GM12878 (cell line): ENCODE data around the gene SNRPD2. TPM values are rescaled to one million over a fixed set of nuclear protein-coding genes. Genes with fewer than 3 reads are reported as not detected.

Experiments used
- EED ChIP-seq: sonication (generic); IDR thresholded peaks from 2 replicates; pipeline ENCODE4 v1.6.1; 2016; ENCODE audit warnings: antibody characterized with exemption, low read depth
- ESRRA ChIP-seq: IDR thresholded peaks from 2 replicates; pipeline ENCODE4 v1.6.1; 2012; ENCODE audit warnings: mild to moderate bottlenecking, low read length, improper control_type of control experiment
- FOXK2 ChIP-seq: fragments of 450-650 bp; IDR thresholded peaks from 2 replicates; pipeline ENCODE4 v1.6.1; 2017; ENCODE audit warnings: mild to moderate bottlenecking, moderate library complexity
- HDGF ChIP-seq: fragments of 450-650 bp; IDR thresholded peaks from 2 replicates; pipeline ENCODE4 v1.6.1; 2016; ENCODE audit warnings: antibody characterized with exemption
- HSF1 ChIP-seq: fragments of 150-350 bp; IDR thresholded peaks from 2 replicates; pipeline ENCODE4 v1.6.1; 2014; ENCODE audit warnings: mild to moderate bottlenecking, low read depth, low read length
- IKZF2 ChIP-seq, 2 experiments: fragments of 450-650 bp; IDR thresholded peaks; 2 replicates each; pipeline ENCODE4 v1.6.1; 2017; ENCODE audit warnings: mild to moderate bottlenecking in 2 of 2, moderate library complexity in 2 of 2
- MTA3 ChIP-seq: IDR thresholded peaks from 2 replicates; pipeline ENCODE4 v1.6.1; 2012; ENCODE audit warnings: low read length, inconsistent platforms, borderline replicate concordance
- NFXL1 ChIP-seq: fragments of 450-650 bp; IDR thresholded peaks from 2 replicates; pipeline ENCODE4 v1.6.1; 2017; ENCODE audit warnings: antibody characterized with exemption, mild to moderate bottlenecking, borderline replicate concordance
- NFYA ChIP-seq: IDR thresholded peaks from 2 replicates; pipeline ENCODE4 v1.6.1; 2011; ENCODE audit warnings: low read depth, mild to moderate bottlenecking, low read length, improper control_type of control experiment, borderline replicate concordance
- POLR2A ChIP-seq: IDR thresholded peaks from 2 replicates; pipeline ENCODE4 v1.6.1; 2011; ENCODE audit warnings: low read depth, mild to moderate bottlenecking, low read length
- SPI1 ChIP-seq: IDR thresholded peaks from 2 replicates; pipeline ENCODE4 v1.6.1; 2011; ENCODE audit warnings: low read depth, mild to moderate bottlenecking, low read length, moderate library complexity, borderline replicate concordance; ENCODE audit not compliant: insufficient read depth
- polyA plus RNA-seq, 11 experiments: library from polyadenylated mRNA; depleted of rRNA in 4 of 11; unstranded in 6 of 11; stranded (reverse) in 5 of 11; fragments of >200 nt; fragmentation: Nextera tagmentation in 4 of 11; fragmentation: Illumina TruSeq in 1 of 11; extraction: Ambion mirVana in 4 of 11; extraction: Trizol in 1 of 11; gene quantifications; 1 replicate in 1 of 11; 2 replicates in 10 of 11; pipeline versions ENCODE4 v1.2.1 to v1.2.3, GENCODE V29; 2011 to 2016; ENCODE audit warnings: inconsistent platforms in 2 of 11, missing spikeins in 2 of 11, low read depth in 1 of 11
- total RNA-seq, 4 experiments: library from RNA; depleted of rRNA in 3 of 4; stranded (reverse); fragments of >200 nt in 3 of 4; fragmentation: Illumina TruSeq in 1 of 4; extraction: Trizol in 1 of 4; gene quantifications; 2 replicates each; pipeline versions ENCODE4 v1.2.1 to v1.2.3, GENCODE V29; 2013 to 2021

SNRPD2 gene
- total and polyA plus RNA-seq, 10 of the 15 experiments (the other 5 are each of a cell fraction or from before 2014, with no cell fraction given) = 526 to 3,621 (median 951) TPM

- 0 out of 2 replicates have a peak, but pooled peaks have one; percentile 30 for TF ChIP-seq HSF1
- no peak for TF ChIP-seq ESRRA
- TF ChIP-seq FOXK2 = no peak
- peak; percentile 41; the same call in 1 of the 2 replicates for TF ChIP-seq EED
- no peak for TF ChIP-seq NFXL1
- TF ChIP-seq NFYA = peak; percentile 80
- TF ChIP-seq MTA3 = no peak
- TF ChIP-seq SPI1 = no peak
- no peak for TF ChIP-seq HDGF
- TF ChIP-seq IKZF2 (IDR thresholded peaks at IDR 0.05) = peak; percentile 64 to 66
- TF ChIP-seq POLR2A = no peak
Observed at GRCh38 chr19:45645631-45646344, 46.0 kb downstream of the SNRPD2 start (continued).
